Measurements from ENCODE around the gene CHAF1B. TPM values are rescaled to one million over a fixed set of nuclear protein-coding genes. Genes with fewer than 3 reads are reported as not detected.
"Not testable (repeated sequence)": the region's sequence is repeated elsewhere in the genome, so short reads cannot be mapped to it uniquely, and the experiment has no call there.

The CHAF1B gene
- total RNA-seq, 1 donor from 2014 or later, result 4.9 TPM

GRCh38 chr21:36396971-36397370 is 11.8 kb downstream of the CHAF1B start:
- peaks cover 21% of the 10 kb centered on the region for H3K36me3 Mint-ChIP-seq (ENCODE audit: unreplicated experiment)
- DNase-seq (ENCODE audit: extremely low spot score, unreplicated experiment), result no peak
- no peaks in the 10 kb centered on the region for H3K4me1 Mint-ChIP-seq (ENCODE audit: unreplicated experiment)
- H3K4me3 Mint-ChIP-seq (ENCODE audit: unreplicated experiment), result no peak overlapping the region
- H3K27ac Mint-ChIP-seq (ENCODE audit: unreplicated experiment), result no peak overlapping the region
- no peaks in the 10 kb centered on the region for H3K27me3 Mint-ChIP-seq (ENCODE audit: unreplicated experiment)
- no peak for TF ChIP-seq CTCF (IDR thresholded peaks at IDR 0.05)
- no peaks in the 10 kb centered on the region for H3K9me3 Mint-ChIP-seq (ENCODE audit: unreplicated experiment)

GRCh38 chr21:36397606-36398005 is 12.4 kb downstream of the CHAF1B start:
- no peak overlapping the region for H3K4me3 Mint-ChIP-seq (ENCODE audit: unreplicated experiment)
- no peak overlapping the region for H3K27ac Mint-ChIP-seq (ENCODE audit: unreplicated experiment)
- no peaks in the 10 kb centered on the region for H3K27me3 Mint-ChIP-seq (ENCODE audit: unreplicated experiment)
- H3K9me3 Mint-ChIP-seq (ENCODE audit: unreplicated experiment), result no peaks in the 10 kb centered on the region
- no peak for TF ChIP-seq CTCF (IDR thresholded peaks at IDR 0.05)
- DNase-seq (ENCODE audit: extremely low spot score, unreplicated experiment), result no peak
- peaks cover 21% of the 10 kb centered on the region for H3K36me3 Mint-ChIP-seq (ENCODE audit: unreplicated experiment)
- no peaks in the 10 kb centered on the region for H3K4me1 Mint-ChIP-seq (ENCODE audit: unreplicated experiment)

GRCh38 chr21:36399736-36400135 is 14.5 kb downstream of the CHAF1B start:
- not testable (repeated sequence) for H3K4me1 Mint-ChIP-seq (ENCODE audit: unreplicated experiment); H3K4me3 Mint-ChIP-seq (ENCODE audit: unreplicated experiment); H3K27me3 Mint-ChIP-seq (ENCODE audit: unreplicated experiment); DNase-seq (ENCODE audit: extremely low spot score, unreplicated experiment); H3K27ac Mint-ChIP-seq (ENCODE audit: unreplicated experiment); H3K9me3 Mint-ChIP-seq (ENCODE audit: unreplicated experiment)
- peaks cover 17% of the 10 kb centered on the region for H3K36me3 Mint-ChIP-seq (ENCODE audit: unreplicated experiment)

GRCh38 chr21:36400719-36401118 is 15.5 kb downstream of the CHAF1B start:
- no peaks in the 10 kb centered on the region for H3K9me3 Mint-ChIP-seq (ENCODE audit: unreplicated experiment)

GRCh38 chr21:36402339-36402738 is 17.1 kb downstream of the CHAF1B start:
- peaks cover 1% of the 10 kb centered on the region for H3K4me1 Mint-ChIP-seq (ENCODE audit: unreplicated experiment)
- TF ChIP-seq CTCF (IDR thresholded peaks at IDR 0.05), result no peak
- H3K27ac Mint-ChIP-seq (ENCODE audit: unreplicated experiment), result no peak overlapping the region
- H3K36me3 Mint-ChIP-seq (ENCODE audit: unreplicated experiment), result peaks cover 19% of the 10 kb centered on the region
- no peaks in the 10 kb centered on the region for H3K9me3 Mint-ChIP-seq (ENCODE audit: unreplicated experiment)
- H3K4me3 Mint-ChIP-seq (ENCODE audit: unreplicated experiment), result no peak overlapping the region
- H3K27me3 Mint-ChIP-seq (ENCODE audit: unreplicated experiment), result no peaks in the 10 kb centered on the region
- no peak for DNase-seq (ENCODE audit: extremely low spot score, unreplicated experiment)

More at GRCh38 chr21:36400719-36401118, 15.5 kb downstream of the CHAF1B start:
- no peaks in the 10 kb centered on the region for H3K4me1 Mint-ChIP-seq (ENCODE audit: unreplicated experiment)
- H3K27ac Mint-ChIP-seq (ENCODE audit: unreplicated experiment), result no peak overlapping the region
- no peak overlapping the region for H3K4me3 Mint-ChIP-seq (ENCODE audit: unreplicated experiment)
- peaks cover 18% of the 10 kb centered on the region for H3K36me3 Mint-ChIP-seq (ENCODE audit: unreplicated experiment)
- TF ChIP-seq CTCF (IDR thresholded peaks at IDR 0.05), result no peak
- H3K27me3 Mint-ChIP-seq (ENCODE audit: unreplicated experiment), result no peaks in the 10 kb centered on the region
- no peak for DNase-seq (ENCODE audit: extremely low spot score, unreplicated experiment)

- Mint-ChIP-seq H3K36me3 (ENCODE audit: unreplicated experiment) (peaks cover 20% of the 10 kb centered on the region), H3K9me3 (ENCODE audit: unreplicated experiment) (no peaks in the 10 kb centered on the region), H3K4me1 (ENCODE audit: unreplicated experiment) (peaks cover 11% of the 10 kb centered on the region), H3K27ac (ENCODE audit: unreplicated experiment) (no peak overlapping the region), H3K27me3 (ENCODE audit: unreplicated experiment) (no peaks in the 10 kb centered on the region), H3K4me3 (ENCODE audit: unreplicated experiment) (no peak overlapping the region)
- DNase-seq (ENCODE audit: extremely low spot score, unreplicated experiment), result no peak
- TF ChIP-seq CTCF (IDR thresholded peaks at IDR 0.05), result no peak
Observed at GRCh38 chr21:36403713-36404112, 18.5 kb downstream of the CHAF1B start.

All from osteocyte (in vitro differentiated cells).